G401 (cell line): Measurements from ENCODE around the gene IDH3A. TPM values are rescaled to one million over a fixed set of nuclear protein-coding genes. Genes with fewer than 3 reads are reported as not detected.
A peak's percentile ranks its signal among the peaks of the same experiment; 100 is the strongest.
"Not testable (repeated sequence)": the region's sequence is repeated elsewhere in the genome, so short reads cannot be mapped to it uniquely, and the experiment has no call there.

Experiments
- DNase-seq: peaks from one replicate; pipeline ENCODE4 v3.0.0-alpha.2; 2015; ENCODE audit warnings: low spot score
- in situ Hi-C: cut with HindIII; loops from 2 replicates; pipeline ENCODE4 v1.10.0; 2016; ENCODE audit warnings: low sequenced_read_pairs, mixed read lengths
- total RNA-seq: library from RNA; depleted of rRNA; stranded (reverse); fragments of >200 nt; shearing (Covaris generic); gene quantifications from 2 replicates; pipeline ENCODE4 v1.2.3, GENCODE V29; 2014

The IDH3A gene
- total RNA-seq, 1 experiment from 2014 or later: 68.5 TPM

DNA sequence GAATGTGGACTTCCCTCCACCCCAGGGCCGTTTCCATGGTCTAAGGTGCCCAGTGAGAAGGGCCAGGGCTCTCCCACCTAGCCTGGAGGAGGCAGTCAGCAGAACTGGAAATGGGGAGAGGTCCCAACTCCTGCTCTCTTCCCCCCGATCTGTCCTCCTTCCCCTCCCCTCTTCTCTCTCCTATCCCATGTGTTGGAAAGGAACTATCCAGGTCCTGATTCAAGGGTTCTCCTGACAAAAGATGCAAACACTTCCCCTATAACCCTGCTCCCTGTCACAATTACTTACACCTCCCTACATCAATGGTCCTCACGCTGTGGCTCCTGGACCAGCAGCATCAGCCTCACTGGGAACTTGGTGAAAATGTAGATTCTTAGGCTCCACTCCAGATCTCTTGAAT, 23.9 kb upstream of the IDH3A start:
- in situ Hi-C loops: no loop called here
- no peak for DNase-seq

DNA sequence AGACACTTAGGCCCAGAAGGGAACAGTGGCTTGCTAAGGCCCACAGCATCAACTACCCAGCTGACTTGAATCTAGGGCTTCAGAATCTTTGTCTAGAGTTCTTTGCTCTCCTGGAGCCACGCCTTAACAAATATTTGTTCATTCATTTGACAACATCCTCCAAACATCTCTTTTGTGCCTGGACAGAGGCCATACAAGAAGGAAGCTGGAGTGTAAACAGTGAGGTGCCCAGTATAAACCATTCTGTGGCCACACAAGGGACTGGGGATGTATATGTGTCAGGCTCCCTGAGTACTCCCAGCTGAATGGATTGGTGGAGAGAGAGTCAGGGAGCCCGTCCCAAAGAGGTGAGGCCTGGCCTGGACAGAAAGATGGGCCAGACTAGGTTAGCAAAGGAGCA, 21.3 kb upstream of the IDH3A start:
- DNase-seq: no peak
- in situ Hi-C loops: no loop called here

DNA sequence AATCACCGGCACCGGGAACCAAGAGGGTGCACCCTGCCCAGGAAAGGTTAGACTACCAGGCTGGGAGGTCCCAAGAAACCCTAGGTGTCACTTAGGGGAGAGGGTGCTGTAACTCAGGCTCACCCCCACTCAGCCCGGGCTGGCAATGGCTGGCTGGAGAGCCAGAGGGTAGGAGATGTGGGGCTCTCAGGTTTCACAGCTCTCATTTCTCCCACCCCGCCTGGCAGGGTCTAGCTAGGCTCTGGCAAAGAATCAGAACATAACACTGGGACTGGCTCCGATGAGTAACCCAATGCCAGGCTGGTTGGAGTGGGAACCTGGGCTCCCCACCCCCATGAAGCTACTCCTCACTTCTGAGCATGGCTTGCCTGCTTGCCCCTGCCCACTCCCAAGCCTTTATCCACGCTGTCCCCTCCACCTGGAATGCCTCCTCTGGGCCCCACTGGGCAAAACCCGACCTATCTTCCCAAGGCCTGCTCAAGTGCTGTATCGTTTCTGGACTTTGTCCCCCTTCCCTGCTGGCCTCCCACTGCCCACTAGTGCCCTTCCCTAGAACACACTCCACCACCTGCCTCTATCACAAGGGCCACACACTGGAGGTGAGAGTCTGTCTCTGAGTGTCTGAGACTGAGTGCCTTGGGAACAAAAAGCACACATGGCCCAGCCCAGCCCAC, 19.9 kb upstream of the IDH3A start:
- in situ Hi-C loops: no loop called here
- no peak for DNase-seq

DNA sequence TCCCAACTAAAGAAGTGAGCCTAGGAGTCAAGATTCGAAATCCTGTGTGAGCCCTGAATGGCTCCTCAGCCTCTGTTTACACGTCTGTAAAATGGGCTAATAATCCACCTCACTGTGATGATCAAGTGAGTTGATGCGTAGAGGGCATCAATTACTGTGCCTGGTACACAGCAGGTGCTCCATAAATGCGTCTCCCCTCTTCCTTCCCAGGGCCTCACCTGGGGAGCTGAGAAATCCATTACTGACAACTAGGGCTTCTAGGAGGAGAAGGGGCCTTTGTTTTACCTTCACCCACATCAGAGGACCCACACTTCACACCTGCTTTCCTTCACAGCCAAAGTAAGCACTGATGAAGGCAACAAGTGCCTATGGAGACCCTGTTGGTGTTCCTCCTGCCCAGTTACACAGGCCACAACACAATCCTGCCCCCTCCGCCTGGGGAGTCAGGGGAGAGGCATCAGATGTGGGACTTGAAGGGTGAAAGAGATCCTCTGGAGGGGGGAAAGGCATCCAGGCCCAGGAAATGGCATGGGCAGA, 19.3 kb upstream of the IDH3A start:
- no peak for DNase-seq
- in situ Hi-C loops: no loop called here

DNA sequence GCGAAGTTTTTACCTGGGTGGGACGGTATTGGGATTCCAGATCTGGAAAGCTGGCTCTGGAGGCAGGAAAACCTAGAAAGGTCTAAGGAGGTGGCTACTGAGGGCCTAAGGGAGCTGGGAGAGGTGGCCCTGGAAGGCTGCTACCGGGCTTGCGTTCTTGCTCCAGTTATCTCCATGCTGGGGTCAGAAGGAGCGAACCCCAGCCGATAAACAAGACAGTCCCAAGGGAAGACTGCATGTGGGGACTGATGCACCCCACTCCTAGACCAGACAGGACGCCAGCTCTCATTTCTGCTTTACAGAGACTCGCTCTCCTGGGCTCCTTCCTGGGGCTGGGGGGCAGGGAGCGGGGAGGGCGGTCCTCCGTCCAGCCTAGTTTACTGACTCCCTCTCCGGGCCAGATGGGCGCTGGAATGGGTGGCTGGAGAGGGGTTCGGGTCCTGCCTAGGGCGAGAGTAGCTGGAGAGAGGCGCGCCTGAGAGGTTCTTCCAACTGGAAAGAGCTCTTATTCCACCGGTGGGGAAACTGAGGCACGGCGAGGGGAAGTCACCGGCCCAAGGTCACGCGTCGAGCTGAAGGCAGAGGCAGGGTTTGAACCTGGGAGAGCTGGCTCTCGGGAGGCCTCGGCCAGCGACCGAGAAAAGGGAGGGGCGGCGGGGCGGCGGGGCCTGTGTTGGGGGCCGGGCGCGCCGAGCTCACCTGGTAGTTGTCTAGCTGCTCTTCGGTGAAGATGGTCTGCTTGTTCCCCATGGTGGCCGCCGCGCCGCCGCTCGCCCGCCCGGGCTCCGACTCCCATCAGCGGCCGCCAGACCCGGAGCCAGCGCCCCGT, 18.5 kb upstream of the IDH3A start:
- DNase-seq: no peak
- in situ Hi-C loops: no loop called here

DNA sequence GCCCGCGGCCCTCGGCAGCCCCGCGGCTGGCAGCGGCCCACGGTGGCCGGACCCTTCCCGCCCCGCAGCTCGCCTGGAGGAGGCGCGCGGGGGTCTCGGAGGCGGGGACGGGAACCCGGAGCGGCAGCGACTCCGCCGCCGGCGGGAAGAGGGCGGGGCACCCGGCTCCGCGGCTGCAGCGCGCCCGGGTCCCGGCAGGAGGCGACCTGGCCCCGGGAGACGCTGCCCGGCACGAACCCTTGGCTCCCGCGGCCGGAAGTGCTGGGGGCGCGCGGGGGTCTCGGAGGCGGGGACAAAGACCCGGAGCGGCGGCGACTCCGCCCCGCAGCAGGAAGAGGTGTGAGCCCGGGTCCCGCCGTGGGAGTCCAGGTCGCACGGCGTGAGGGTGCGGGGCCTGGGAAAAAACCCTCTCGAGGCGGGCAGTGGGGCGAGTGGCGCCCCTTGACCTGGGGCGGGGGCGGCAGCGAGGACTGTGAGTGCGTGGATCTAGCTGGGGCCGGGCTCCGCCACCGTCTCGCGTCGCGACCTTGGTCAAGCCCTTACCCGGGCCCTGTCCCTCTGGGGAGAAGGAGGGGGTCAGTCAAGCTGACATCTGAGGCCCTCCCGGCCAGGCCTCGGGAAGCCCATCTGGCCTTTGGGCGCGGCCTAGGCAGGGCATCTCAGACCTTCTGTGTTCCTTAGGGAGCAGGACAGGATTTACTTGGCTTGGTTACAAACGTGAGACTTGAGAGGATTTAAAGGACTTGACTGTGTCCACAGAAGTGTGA, 17.7 kb upstream of the IDH3A start, which contains the start of gene CIB2:
CIB2 (minus strand) TSS at position 151 of the 767 bp plus-strand sequence. CDS start 230 bp downstream, outside the sequence.
- DNase-seq: peak; percentile 47
- in situ Hi-C loops: no loop called here

DNA sequence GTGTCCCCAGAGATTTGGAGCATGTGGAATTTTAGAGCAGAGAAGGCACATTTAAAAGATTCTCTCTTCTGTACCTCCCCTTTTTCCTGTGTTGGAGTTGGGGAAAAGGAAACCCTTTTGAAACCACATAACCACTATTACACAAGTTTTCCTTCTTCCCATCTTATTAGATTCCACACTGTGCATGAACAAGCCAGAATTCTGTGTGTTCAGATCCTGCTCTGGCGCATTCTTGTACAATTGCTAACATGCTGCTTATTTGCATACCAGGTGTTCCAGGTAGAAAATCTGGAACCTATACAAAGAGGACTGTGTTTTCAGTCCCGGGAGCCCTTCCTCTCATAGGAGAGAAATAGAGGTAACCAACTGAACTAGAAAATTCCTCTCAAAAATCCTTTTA, 15.4 kb upstream of the IDH3A start:
- no peak for DNase-seq
- in situ Hi-C loops: no loop called here

DNA sequence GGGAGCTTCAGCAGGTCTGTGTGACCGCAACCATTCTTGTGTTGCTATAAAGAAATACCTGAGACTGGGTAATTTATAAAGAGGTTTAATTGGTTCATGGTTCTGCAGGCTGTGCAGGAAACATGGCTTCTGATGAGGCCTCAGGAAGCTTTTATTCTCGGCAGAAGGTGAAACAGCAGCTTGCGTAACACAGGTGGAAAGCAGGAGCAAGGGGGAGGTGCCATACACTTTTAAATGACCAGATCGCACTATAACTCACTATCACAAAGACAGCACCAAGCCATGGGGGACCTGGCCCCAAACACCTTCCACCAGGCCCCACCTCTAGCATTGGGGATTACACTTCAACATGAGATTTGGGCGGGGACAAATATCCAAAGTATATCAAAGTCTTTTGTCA, 9.6 kb upstream of the IDH3A start:
- no peak for DNase-seq
- in situ Hi-C loops: no loop called here

DNA sequence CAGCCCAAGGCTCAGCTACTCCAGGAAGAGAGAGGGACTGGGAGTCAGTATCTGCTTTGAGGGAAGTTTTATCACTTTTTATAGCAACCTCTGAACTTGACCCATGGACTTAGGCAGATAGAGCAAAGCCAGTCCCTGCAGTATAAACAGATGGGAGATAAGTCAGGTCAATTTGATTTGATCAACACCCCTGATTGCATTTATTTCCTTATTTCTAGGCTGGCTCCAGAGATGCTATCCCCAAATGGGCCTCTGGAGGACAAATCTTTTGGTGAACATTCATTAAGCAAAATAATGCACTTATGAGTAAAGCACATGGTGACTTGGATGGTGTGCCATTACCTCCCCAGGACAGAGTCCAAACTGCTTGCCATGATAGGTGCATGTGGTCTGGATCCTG, 8.9 kb upstream of the IDH3A start:
- in situ Hi-C loops: no loop called here
- no peak for DNase-seq

DNA sequence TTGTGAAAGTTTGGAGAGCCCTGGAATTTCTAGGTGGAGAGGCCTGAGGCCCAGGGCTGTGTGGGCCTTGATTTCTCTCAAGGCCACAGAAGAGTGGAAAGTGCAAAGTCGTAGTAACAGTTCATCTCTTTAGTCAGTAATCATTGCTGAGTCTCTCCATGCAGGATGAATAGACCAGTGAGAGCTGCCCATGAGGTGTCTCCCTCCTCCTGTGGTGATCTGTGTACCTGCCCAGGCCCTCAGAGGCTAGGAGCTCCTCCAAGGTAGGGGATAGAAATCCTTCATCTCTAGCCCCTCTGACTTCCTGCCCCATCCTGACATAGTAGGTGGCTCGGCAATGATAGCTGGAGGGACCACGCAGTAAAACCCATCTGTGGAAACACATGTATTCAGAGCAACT, 6.8 kb upstream of the IDH3A start:
- in situ Hi-C loops: no loop called here
- DNase-seq: no peak

DNA sequence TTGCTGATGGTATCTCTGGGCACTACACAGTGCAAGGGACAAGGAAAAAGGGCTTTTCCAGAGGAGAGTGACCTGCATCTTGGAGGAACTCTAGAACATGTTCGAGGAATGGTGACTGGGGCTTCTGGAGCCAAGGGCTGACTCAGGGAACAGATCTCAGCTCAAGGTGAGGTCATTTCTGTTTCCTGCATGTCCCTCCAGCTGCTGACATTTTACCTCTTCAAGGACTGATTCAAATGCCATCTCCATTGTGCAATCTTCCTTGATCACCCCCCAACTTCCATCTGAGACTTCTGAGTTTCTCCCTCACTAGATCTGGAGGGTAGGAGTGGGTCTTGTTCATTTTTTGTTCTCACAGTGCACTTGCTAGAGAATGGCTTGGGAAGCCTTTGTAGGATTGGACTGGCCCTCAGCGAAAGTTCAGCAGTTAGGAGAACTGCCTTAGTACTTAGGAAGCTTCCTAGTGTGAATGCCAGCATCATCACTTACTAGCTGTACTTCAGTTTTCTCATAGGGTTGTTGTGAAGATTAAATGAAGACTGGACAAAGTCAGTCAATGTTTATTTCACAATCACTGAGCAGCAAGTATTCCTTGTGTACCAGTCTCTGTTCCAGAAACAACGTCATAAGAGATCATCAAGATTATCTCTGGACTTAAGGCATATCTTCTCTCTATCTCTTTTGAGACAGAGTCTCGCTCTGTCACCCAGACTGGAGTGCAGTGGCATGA, 2.6 kb upstream of the IDH3A start:
- in situ Hi-C loops: no loop called here
- no peak for DNase-seq

DNA sequence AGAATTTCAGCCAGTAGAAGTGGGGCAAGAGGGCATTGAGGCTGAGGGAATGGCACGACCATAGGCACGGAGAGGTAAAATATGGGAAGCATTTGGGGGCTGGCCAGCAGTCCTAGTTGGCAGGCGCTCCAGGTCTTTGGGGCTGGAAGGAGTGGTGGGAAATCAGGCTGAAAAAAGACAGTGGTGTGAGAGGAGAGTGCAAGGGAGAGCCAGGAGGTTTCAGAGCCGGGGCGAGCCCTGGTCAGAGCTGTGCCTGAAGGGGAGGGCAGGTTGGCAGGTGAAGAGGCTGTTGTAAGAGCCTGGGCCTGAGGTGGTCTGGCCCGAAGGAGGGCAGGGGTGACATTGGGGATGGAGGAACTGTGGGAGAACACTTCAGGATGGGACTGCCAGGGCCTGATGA, 1.6 kb upstream of the IDH3A start:
- in situ Hi-C loops: no loop called here
- DNase-seq: no peak

DNA sequence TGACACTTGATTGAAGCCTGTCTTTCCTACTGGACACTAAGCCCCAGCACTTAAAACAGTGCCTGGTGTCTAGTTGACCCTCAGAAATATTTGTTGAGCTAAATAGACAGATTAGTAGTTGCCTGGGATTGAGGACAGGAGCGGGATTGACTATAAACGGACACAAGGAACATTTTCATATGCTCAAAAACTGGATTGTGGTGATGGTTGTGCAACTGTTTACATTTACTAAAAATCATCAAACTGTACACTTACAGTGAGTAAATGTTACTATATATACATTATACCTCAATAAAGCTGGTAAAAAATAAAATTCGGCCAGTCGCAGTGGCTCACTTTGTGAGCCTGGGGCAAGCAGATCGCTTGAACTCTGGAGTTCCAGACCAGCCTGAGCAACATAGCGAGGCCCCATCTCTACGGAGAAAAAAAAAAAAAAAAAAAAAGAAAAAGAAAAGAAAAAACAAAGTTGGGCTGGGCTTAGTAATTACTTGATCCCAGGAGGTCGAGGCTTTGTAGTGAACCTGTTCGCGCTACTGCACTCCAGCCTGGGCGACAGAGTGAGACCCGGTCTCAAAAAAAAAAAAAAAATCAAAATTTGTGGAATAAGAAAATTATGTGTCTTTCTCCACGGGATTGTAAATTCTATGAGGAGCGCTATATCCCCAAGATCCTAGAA, 632 bp upstream of the IDH3A start:
- DNase-seq: no peak
- in situ Hi-C loops: no loop called here

DNA sequence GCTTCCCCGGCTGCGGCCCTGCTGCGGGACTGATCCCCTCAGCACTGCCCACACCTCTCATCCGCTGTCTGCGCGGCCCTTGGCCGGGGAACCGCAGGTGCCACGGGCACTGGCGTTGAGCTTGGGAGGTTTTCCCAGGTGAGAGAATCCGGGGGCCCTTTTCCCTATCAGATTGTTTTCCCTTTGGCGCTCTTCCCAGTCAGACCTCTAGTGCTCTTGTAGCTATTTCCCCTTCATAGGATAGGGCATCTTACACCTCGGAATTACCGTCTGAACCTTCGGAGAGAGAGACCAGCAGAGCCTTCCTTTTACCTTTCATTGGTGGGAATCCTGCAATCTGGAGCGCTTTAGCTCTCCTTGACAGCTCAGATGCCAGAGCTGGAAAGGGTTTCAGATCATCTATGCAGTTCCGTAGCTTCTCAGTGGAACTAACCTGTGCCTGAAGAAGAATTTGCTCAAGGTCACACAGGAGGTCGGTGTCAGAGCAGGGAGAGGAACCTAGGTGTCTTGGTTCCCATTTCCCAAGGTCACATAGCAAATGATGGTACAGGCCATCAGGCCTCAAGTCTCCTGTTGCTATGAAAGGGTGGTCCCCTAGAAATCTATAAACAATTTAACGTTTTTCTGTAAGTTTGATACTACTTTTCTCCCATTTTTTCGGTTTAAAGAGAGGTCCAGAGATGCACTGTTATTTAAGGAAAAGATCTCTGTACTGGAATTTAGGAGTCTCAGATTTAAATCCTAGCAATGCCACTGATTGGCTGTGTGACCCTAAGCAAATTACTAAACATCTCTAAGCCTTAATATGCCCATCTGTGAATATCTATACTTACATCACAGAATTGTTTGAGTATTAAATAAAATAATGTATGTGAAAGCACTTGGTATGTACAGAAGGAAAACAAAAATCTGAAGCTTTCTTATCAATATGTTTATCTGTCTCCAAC, 916 bp downstream of the IDH3A start:
- DNase-seq: peak; percentile 61
- in situ Hi-C loops: no loop called here

DNA sequence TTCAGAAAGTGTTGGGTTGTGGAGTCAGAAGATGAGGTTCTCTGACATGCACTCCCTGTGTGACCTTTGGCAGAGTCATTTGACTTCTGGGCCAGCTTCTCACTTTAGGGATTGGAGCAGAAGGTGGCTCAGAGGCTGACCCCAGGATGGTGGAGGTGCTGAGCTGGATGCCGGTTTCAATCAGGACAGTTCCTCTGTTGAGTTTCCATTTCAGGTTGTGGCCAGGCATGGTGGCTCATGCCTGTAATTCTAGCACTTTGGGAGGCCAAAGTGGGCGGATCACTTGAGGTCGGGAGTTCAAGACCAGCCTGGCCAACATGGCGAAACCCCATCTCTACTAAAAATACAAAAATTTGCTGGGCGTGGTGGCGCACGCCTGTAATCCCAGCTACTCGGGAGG, 1.9 kb downstream of the IDH3A start:
- in situ Hi-C loops, DNase-seq: not testable (repeated sequence)

DNA sequence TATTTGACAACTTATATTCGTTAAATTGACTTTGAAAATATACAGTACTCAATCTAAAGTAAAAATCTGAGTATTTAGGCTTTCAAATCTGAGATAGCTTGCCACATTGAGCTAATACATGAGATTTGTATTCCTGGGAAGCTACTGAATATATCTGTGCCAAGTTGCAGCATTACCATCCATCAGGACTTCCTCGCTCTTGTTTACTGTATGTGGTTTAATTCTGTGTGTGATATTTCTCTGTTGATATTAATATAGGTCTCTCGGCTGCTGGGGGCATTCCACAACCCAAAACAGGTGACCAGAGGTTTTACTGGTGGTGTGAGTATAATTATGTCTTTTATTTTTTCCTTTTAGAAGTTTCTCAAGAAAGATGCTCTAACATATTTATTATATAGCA, 5.8 kb downstream of the IDH3A start:
- in situ Hi-C loops: no loop called here
- DNase-seq: no peak

DNA sequence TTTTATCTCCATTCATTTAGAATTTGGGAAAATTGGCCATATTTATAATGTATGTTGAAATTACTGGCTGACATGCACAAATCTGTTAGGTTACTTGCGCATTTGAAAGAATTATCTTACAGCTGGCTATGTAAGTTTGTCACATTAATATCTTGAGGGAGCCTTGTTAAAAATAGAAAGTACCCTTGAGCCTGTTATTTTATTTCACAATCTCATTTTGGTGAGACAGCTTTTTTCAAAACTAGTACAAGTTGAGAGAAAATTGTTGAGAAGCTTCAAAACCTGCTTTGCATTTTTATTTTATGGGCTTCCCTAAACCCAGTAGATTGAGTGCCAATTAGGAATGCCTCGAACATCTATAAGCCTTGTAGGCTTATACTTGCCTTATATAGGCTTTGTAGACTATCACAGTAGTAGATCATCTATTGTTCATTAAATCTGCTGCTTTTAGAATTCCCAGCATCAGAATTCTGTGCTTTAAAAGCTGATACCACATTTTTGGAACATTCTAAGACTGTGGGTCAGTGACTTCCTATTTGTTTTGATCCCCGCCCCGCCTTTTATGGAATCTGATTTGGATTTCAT, 6.3 kb downstream of the IDH3A start:
- in situ Hi-C loops: no loop called here
- no peak for DNase-seq
